ENCODE results near the gene FADS1.

DNA sequence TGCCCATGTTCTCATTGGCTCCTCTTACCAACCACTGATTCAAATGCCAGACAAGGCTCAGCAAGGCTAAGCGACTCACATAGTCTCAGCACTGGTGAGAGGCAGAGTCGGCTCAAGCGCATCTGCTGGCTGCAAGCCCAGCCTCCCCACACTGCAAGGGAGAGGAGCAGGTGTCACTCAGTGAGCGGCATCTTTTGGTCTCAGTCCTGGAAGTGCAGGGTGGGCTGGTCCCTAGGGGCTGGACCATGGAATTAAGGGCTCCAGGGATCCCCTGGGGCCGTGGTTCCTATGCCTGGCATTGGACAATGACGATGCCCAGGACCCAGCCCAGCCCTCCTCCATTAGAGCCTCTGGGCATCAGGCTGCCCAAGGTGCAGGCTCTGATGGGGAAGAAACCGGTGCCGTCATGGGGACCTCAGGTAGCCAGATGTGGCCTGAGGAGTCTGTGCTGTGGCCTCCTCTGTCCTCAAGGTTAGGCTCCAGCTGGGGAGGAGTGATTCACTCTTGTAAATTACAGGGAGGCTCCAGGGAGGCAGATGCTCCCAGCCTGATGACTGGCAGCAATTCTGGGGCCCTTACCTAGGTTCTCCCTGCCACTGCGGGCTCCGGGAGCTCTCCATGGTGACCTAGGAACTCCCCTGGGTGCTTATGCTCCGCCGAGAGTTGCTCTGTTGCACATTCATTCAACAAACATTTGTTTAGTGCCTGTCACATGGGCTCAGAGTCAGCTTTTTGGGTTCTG lies 39.3 kb upstream of the FADS1 start:
- TF ChIP-seq, protein P1, sequence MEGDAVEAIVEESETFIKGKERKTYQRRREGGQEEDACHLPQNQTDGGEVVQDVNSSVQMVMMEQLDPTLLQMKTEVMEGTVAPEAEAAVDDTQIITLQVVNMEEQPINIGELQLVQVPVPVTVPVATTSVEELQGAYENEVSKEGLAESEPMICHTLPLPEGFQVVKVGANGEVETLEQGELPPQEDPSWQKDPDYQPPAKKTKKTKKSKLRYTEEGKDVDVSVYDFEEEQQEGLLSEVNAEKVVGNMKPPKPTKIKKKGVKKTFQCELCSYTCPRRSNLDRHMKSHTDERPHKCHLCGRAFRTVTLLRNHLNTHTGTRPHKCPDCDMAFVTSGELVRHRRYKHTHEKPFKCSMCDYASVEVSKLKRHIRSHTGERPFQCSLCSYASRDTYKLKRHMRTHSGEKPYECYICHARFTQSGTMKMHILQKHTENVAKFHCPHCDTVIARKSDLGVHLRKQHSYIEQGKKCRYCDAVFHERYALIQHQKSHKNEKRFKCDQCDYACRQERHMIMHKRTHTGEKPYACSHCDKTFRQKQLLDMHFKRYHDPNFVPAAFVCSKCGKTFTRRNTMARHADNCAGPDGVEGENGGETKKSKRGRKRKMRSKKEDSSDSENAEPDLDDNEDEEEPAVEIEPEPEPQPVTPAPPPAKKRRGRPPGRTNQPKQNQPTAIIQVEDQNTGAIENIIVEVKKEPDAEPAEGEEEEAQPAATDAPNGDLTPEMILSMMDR (IDR thresholded peaks at IDR 0.05), result no peak
- no peak for TF ChIP-seq POLR2A (IDR thresholded peaks at IDR 0.05)
